ENCODE data around the gene ARHGEF3. TPM values are rescaled to one million over a fixed set of nuclear protein-coding genes. Genes with fewer than 3 reads are reported as not detected.
A peak's percentile ranks its signal among the peaks of the same experiment; 100 is the strongest.

The ARHGEF3 gene
- total RNA-seq, 4 donors from 2014 or later, result 15.9 to 79.4 (median 44.8) TPM

GRCh38 chr3:56796202-56796601, 5.5 kb downstream of the ARHGEF3 start:
- DNase-seq, result no peak
- H3K4me3 ChIP-seq, result no peak overlapping the region
- H3K27me3 ChIP-seq, result no peaks in the 10 kb centered on the region
- H3K27ac ChIP-seq, result peak overlapping the region; percentile 61 to 82
- no peak for TF ChIP-seq CTCF (IDR thresholded peaks at IDR 0.05)
- intact Hi-C loops (cut with DNase I; ENCODE audit: low total_unique reads), result no loop called here
- H3K9me3 ChIP-seq, result no peaks in the 10 kb centered on the region
- H3K4me1 ChIP-seq, result no peaks in the 10 kb centered on the region
- no peaks in the 10 kb centered on the region for H3K36me3 ChIP-seq

- TF ChIP-seq CTCF (IDR thresholded peaks at IDR 0.05) (no peak), POLR2A (IDR thresholded peaks at IDR 0.05) (no peak)
- no peaks in the 10 kb centered on the region for H3K4me1 ChIP-seq
Measured at GRCh38 chr3:56795829-56796185, 5.9 kb downstream of the ARHGEF3 start.

GRCh38 chr3:56795097-56795828, 6.5 kb downstream of the ARHGEF3 start:
- peak overlapping the region; percentile 61 to 82 for H3K27ac ChIP-seq
- DNase-seq, result no peak
- H3K9me3 ChIP-seq, result no peaks in the 10 kb centered on the region
- no peaks in the 10 kb centered on the region for H3K36me3 ChIP-seq
- H3K27me3 ChIP-seq, result no peaks in the 10 kb centered on the region
- intact Hi-C loops (cut with DNase I; ENCODE audit: low total_unique reads), result no loop called here
- TF ChIP-seq POLR2A (IDR thresholded peaks at IDR 0.05) (no peak), CTCF (IDR thresholded peaks at IDR 0.05) (no peak)
- no peak overlapping the region for H3K4me3 ChIP-seq
- H3K4me1 ChIP-seq, result no peaks in the 10 kb centered on the region

More at GRCh38 chr3:56795829-56796185, 5.9 kb downstream of the ARHGEF3 start:
- intact Hi-C loops (cut with DNase I; ENCODE audit: low total_unique reads), result no loop called here
- DNase-seq, result no peak
- Histone ChIP-seq H3K27me3 (no peaks in the 10 kb centered on the region), H3K4me3 (no peak overlapping the region), H3K36me3 (no peaks in the 10 kb centered on the region), H3K27ac (peak overlapping the region; percentile 61 to 82), H3K9me3 (no peaks in the 10 kb centered on the region)

GRCh38 chr3:56792193-56792592, 9.6 kb downstream of the ARHGEF3 start:
- intact Hi-C loops (cut with DNase I; ENCODE audit: low total_unique reads), result no loop called here
- Histone ChIP-seq H3K4me1 (peaks cover 0 to 9% of the 10 kb centered on the region in 2 donors), H3K27ac (no peak overlapping the region), H3K27me3 (no peaks in the 10 kb centered on the region), H3K9me3 (no peaks in the 10 kb centered on the region), H3K4me3 (no peak overlapping the region), H3K36me3 (no peaks in the 10 kb centered on the region)
- DNase-seq, result no peak
- no peak for TF ChIP-seq CTCF (IDR thresholded peaks at IDR 0.05)

- Histone ChIP-seq H3K27me3 (no peaks in the 10 kb centered on the region), H3K9me3 (no peaks in the 10 kb centered on the region), H3K4me1 (peaks cover 0 to 9% of the 10 kb centered on the region in 2 donors), H3K36me3 (no peaks in the 10 kb centered on the region), H3K27ac (peak overlapping the region; percentile 39 to 66), H3K4me3 (no peak overlapping the region)
- intact Hi-C loops (cut with DNase I; ENCODE audit: low total_unique reads), result no loop called here
- TF ChIP-seq POLR2A (IDR thresholded peaks at IDR 0.05), result no peak
- no peak for TF ChIP-seq CTCF (IDR thresholded peaks at IDR 0.05)
- no peak for DNase-seq
Measured at GRCh38 chr3:56790016-56790821, 11.5 kb downstream of the ARHGEF3 start.

All from uterus (tissue), 4 donors.